IMR-90 (cell line): ENCODE results near the gene TBC1D22A. TPM values are rescaled to one million over a fixed set of nuclear protein-coding genes. Genes with fewer than 3 reads are reported as not detected.
A peak's percentile ranks its signal among the peaks of the same experiment; 100 is the strongest.

ENCODE experiments used
- ATAC-seq: fragments of 200-7000 bp; cut with Tn5 transposase; 2 replicates; pipeline ENCODE4 v1.9.1; 2020; ENCODE audit warnings: low read depth, mild to moderate bottlenecking, moderate library complexity
- BruUV-seq: library from RNA; stranded (reverse); fragments of 400-500 nt; replicated peaks from 2 replicates; lab custom pipeline; 2021; lab: Mats Ljungman, UMichigan
- CTCF ChIA-PET: fragments of 300-600 bp; formaldehyde crosslinking; extraction: SDS; loops from one replicate; lab custom pipeline; 2021; ENCODE audit warnings: antibody characterized with exemption; lab: Yijun Ruan, JAX
- POLR2A ChIA-PET: fragments of 300-600 bp; sonication (Branson Sonifier 250); formaldehyde crosslinking; loops from one replicate; lab custom pipeline; 2022; ENCODE audit warnings: antibody characterized with exemption; ENCODE audit not compliant: unreplicated experiment; lab: Charles Lee
- DNase-seq: peaks from one replicate; pipeline ENCODE4 v3.0.0; 2013
- H2AFZ ChIP-seq: replicated peaks from 2 replicates; pipeline ENCODE3; 2013; ENCODE audit warnings: low read length, mild to moderate bottlenecking; ENCODE audit not compliant: poor library complexity
- H2AK5ac ChIP-seq: 2 replicates; pipeline ENCODE4 v1.6.1; 2013; ENCODE audit warnings: low read depth, low read length, inconsistent platforms
- H2AK9ac ChIP-seq: replicated peaks from 2 replicates; pipeline ENCODE3; 2013; ENCODE audit warnings: mild to moderate bottlenecking, low read depth, low read length, moderate library complexity; ENCODE audit not compliant: poor library complexity
- H2BK120ac ChIP-seq: 2 replicates; pipeline ENCODE4 v1.6.1; 2013; ENCODE audit warnings: low read depth, low read length, inconsistent platforms
- H2BK15ac ChIP-seq: 3 replicates; pipeline ENCODE4 v1.6.1; 2013; ENCODE audit warnings: low read depth, low read length, inconsistent platforms
- H2BK20ac ChIP-seq: 2 replicates; pipeline ENCODE4 v1.6.1; 2013; ENCODE audit warnings: low read depth, mild to moderate bottlenecking, inconsistent platforms, low read length, moderate library complexity
- H2BK5ac ChIP-seq: 2 replicates; pipeline ENCODE4 v1.6.1; 2013; ENCODE audit warnings: mild to moderate bottlenecking, low read depth, low read length, inconsistent platforms; ENCODE audit not compliant: poor library complexity, severe bottlenecking
- H3K14ac ChIP-seq: replicated peaks from 2 replicates; pipeline ENCODE4 v1.6.1; 2013; ENCODE audit warnings: low read depth, low read length, inconsistent platforms
- H3K18ac ChIP-seq: 2 replicates; pipeline ENCODE4 v1.6.1; 2013; ENCODE audit warnings: low read depth, low read length, control low read depth
- H3K23ac ChIP-seq: 2 replicates; pipeline ENCODE4 v1.6.1; 2013; ENCODE audit warnings: low read depth, low read length, inconsistent platforms
- H3K27ac ChIP-seq: 2 replicates; pipeline ENCODE4 v1.5.1; 2013; ENCODE audit warnings: mild to moderate bottlenecking, control low read depth, low read length; ENCODE audit not compliant: insufficient read depth
- H3K27me3 ChIP-seq: 2 replicates; pipeline ENCODE4 v1.6.1; 2013; ENCODE audit warnings: low read length; ENCODE audit not compliant: control insufficient read depth, insufficient read depth
- H3K36me3 ChIP-seq: 2 replicates; pipeline ENCODE4 v1.6.1; 2013; ENCODE audit warnings: low read length, mixed read lengths; ENCODE audit not compliant: control insufficient read depth, insufficient read depth
- H3K4ac ChIP-seq: 2 replicates; pipeline ENCODE4 v1.6.1; 2013; ENCODE audit warnings: low read depth, low read length, inconsistent platforms
- H3K4me1 ChIP-seq: 2 replicates; pipeline ENCODE4 v1.6.1; 2013; ENCODE audit warnings: low read length, mixed read lengths; ENCODE audit not compliant: control insufficient read depth, insufficient read depth
- H3K4me2 ChIP-seq: 2 replicates; pipeline ENCODE4 v1.6.1; 2013; ENCODE audit warnings: low read depth, mild to moderate bottlenecking, control low read depth, low read length, moderate library complexity
- H3K4me3 ChIP-seq: 2 replicates; pipeline ENCODE4 v1.5.1; 2013; ENCODE audit warnings: low read depth, mild to moderate bottlenecking, control low read depth, low read length, moderate library complexity; ENCODE audit not compliant: insufficient read depth
- H3K56ac ChIP-seq: 2 replicates; pipeline ENCODE4 v1.6.1; 2013; ENCODE audit warnings: low read length, inconsistent platforms; ENCODE audit not compliant: insufficient read depth; ENCODE audit errors: extremely low read depth
- H3K79me1 ChIP-seq, 2 experiments: 2 replicates each; pipeline ENCODE4 v1.6.1; 2013; ENCODE audit warnings: low read length in 2 of 2, inconsistent platforms in 1 of 2, low read depth in 1 of 2
- H3K9ac ChIP-seq: 2 replicates; pipeline ENCODE4 v1.6.1; 2013; ENCODE audit warnings: low read depth, low read length, control low read depth
- H3K9me1 ChIP-seq: 2 replicates; pipeline ENCODE4 v1.6.1; 2013; ENCODE audit warnings: low read length, inconsistent platforms; ENCODE audit not compliant: insufficient read depth
- H3K9me3 ChIP-seq: 2 replicates; pipeline ENCODE4 v1.6.1; 2013; ENCODE audit warnings: low read length; ENCODE audit not compliant: control insufficient read depth, insufficient read depth
- H4K20me1 ChIP-seq: 2 replicates; pipeline ENCODE4 v1.6.1; 2013; ENCODE audit warnings: low read length, inconsistent platforms; ENCODE audit not compliant: insufficient read depth
- H4K5ac ChIP-seq: 2 replicates; pipeline ENCODE4 v1.6.1; 2013; ENCODE audit warnings: mild to moderate bottlenecking, low read depth, low read length, control low read depth
- H4K8ac ChIP-seq, 2 experiments: 2 replicates each; pipeline ENCODE4 v1.6.1; 2013; ENCODE audit warnings: low read depth in 2 of 2, low read length in 2 of 2, control low read depth in 1 of 2, inconsistent platforms in 1 of 2
- H4K91ac ChIP-seq: 2 replicates; pipeline ENCODE4 v1.6.1; 2013; ENCODE audit warnings: low read depth, low read length, inconsistent platforms; ENCODE audit not compliant: insufficient read depth
- BHLHE40 ChIP-seq: fragments of 150-350 bp; IDR thresholded peaks from 2 replicates; pipeline ENCODE4 v1.6.1; 2016; ENCODE audit warnings: mild to moderate bottlenecking, low read depth, low read length
- CTCF ChIP-seq: conservative IDR thresholded peaks from 2 replicates; pipeline ENCODE4 v1.5.1; 2012; ENCODE audit warnings: mild to moderate bottlenecking, low read depth, low read length, improper control_type of control experiment
- FOS ChIP-seq: fragments of 150-350 bp; IDR thresholded peaks from 2 replicates; pipeline ENCODE4 v1.6.1; 2016; ENCODE audit warnings: low read depth, low read length
- MAFK ChIP-seq: IDR thresholded peaks from 2 replicates; pipeline ENCODE4 v1.6.1; 2012; ENCODE audit warnings: low read depth, low read length, improper control_type of control experiment
- MXI1 ChIP-seq: IDR thresholded peaks from 2 replicates; pipeline ENCODE4 v1.6.1; 2012; ENCODE audit warnings: low read depth, mild to moderate bottlenecking, low read length, moderate library complexity, borderline replicate concordance
- POLR2A ChIP-seq: IDR thresholded peaks from 2 replicates; pipeline ENCODE4 v1.6.1; 2012; ENCODE audit warnings: mild to moderate bottlenecking, low read depth, low read length
- RCOR1 ChIP-seq: IDR thresholded peaks from 2 replicates; pipeline ENCODE4 v1.6.1; 2012; ENCODE audit warnings: mild to moderate bottlenecking, low read length, improper control_type of control experiment; ENCODE audit not compliant: insufficient replicate concordance
- SMC3 ChIP-seq: fragments of 150-350 bp; IDR thresholded peaks from 2 replicates; pipeline ENCODE4 v1.6.1; 2016; ENCODE audit warnings: low read depth, mild to moderate bottlenecking, antibody characterized with exemption, low read length, moderate library complexity
- USF2 ChIP-seq: fragments of 150-350 bp; IDR thresholded peaks from 2 replicates; pipeline ENCODE4 v1.6.1; 2017; ENCODE audit warnings: mild to moderate bottlenecking, antibody characterized with exemption, low read length, low read depth
- WGBS, 2 experiments: methylation state at CpG; one replicate each; pipeline versions ENCODE4 v1.1.5 to v1.1.7; 2013; ENCODE audit warnings: missing lambda C conversion rate in 2 of 2; ENCODE audit not compliant: insufficient read length in 1 of 2; ENCODE audit errors: extremely low coverage in 2 of 2; 5-methylcytosine and 5-hydroxymethylcytosine counted together
- dilution Hi-C: fragments of 300-500 bp; cut with HindIII; formaldehyde crosslinking; loops from one replicate; pipeline ENCODE4 v1.14.3; 2018; ENCODE audit warnings: low sequenced_read_pairs; ENCODE audit not compliant: unreplicated experiment
- in situ Hi-C: fragments of 300-500 bp; cut with MboI; formaldehyde crosslinking; loops from 3 replicates; pipeline ENCODE4 v1.14.3; 2019; ENCODE audit warnings: low sequenced_read_pairs, inconsistent platforms, mixed read lengths
- intact Hi-C: fragments of 100-400 bp; cut with micrococcal nuclease; formaldehyde crosslinking; loops from 2 replicates; pipeline ENCODE4 v1.10.0; 2022
- polyA plus RNA-seq, 3 experiments: library from polyadenylated mRNA; depleted of rRNA; stranded (reverse); fragments of >200 nt; gene quantifications; 2 replicates each; pipeline ENCODE4 v1.2.3, GENCODE V29; 2012; ENCODE audit warnings: low replicate concordance in 1 of 3
- total RNA-seq: library from RNA; depleted of rRNA; stranded (reverse); fragments of >200 nt; gene quantifications from 2 replicates; pipeline ENCODE4 v1.2.3, GENCODE V29; 2012

Gene TBC1D22A
- total and polyA plus RNA-seq, 2 of the 4 experiments (the other 2 are of a cell fraction), result 9.0 to 16.7 TPM

- Histone ChIP-seq H4K91ac (no peak overlapping the region), H2BK120ac (no peak overlapping the region), H3K56ac (no peak overlapping the region), H3K36me3 (peaks cover 8% of the 10 kb centered on the region), H3K79me1 (peaks cover 0 to 26% of the 10 kb centered on the region in 2 experiments; a peak in 2 of 4 replicates), H3K9me1 (peaks cover 4% of the 10 kb centered on the region), H3K27me3 (no peaks in the 10 kb centered on the region), H4K20me1 (peaks cover 27% of the 10 kb centered on the region), H3K4me1 (peaks cover 3% of the 10 kb centered on the region), H3K23ac (no peak overlapping the region), H3K9ac (no peak overlapping the region), H2AFZ (peak overlapping the region; percentile 4), H3K4me3 (no peak overlapping the region), H4K8ac (no peak overlapping the region), H2BK15ac (no peak overlapping the region), H3K14ac (no peak overlapping the region), H2BK5ac (no peak overlapping the region), H3K27ac (no peak overlapping the region), H3K18ac (no peak overlapping the region), H3K4ac (no peak overlapping the region), H3K4me2 (no peak overlapping the region), H2BK20ac (no peak overlapping the region), H2AK9ac (no peak overlapping the region), H3K9me3 (no peaks in the 10 kb centered on the region), H4K5ac (no peak overlapping the region), H2AK5ac (no peak overlapping the region)
- in situ Hi-C loops (no loop called here), dilution Hi-C loops (no loop called here), intact Hi-C loops (no loop called here)
- DNase-seq (peak; percentile 77), ATAC-seq (peak; percentile 72)
- POLR2A ChIA-PET, result no interaction called here
- no TSS peak for BruUV-seq
- 85% methylated on average over 7 of the region's 20 CpGs; no CpG with 5 or more reads in 1 of the 2 experiments for WGBS, 2 experiments
- no peak for TF ChIP-seq RCOR1
- no peak for TF ChIP-seq MAFK
- peak; percentile 95 for TF ChIP-seq BHLHE40
- TF ChIP-seq POLR2A, result no peak
- TF ChIP-seq SMC3, result no peak
- peak; percentile 77 for TF ChIP-seq MXI1
- TF ChIP-seq USF2, result peak; percentile 70
- 0 out of 2 replicates have a peak, but pooled peaks have one; percentile 3 for TF ChIP-seq CTCF
- TF ChIP-seq FOS, result no peak
- CTCF ChIA-PET, result interaction anchor here (1.2 to 1.5 kb wide), 2 partner anchors 15 to 214 kb away, joined by 3 to 4 read pairs; no protein-coding TSS in a partner anchor
Measured at GRCh38 chr22:47012589-47013370, 250.3 kb downstream of the TBC1D22A start.
